ENCODE measurements around the gene RGS6. TPM values are rescaled to one million over a fixed set of nuclear protein-coding genes. Genes with fewer than 3 reads are reported as not detected.

RGS6 gene
- total RNA-seq, 1 experiment from 2014 or later = not detected

GRCh38 chr14:72024043-72024407, 91.8 kb downstream of the RGS6 start:
- Mint-ChIP-seq H3K27ac (ENCODE audit: low read depth, unreplicated experiment) (no peak overlapping the region), H3K4me3 (ENCODE audit: unreplicated experiment) (no peak overlapping the region), H3K9me3 (ENCODE audit: unreplicated experiment) (no peaks in the 10 kb centered on the region), H3K27me3 (ENCODE audit: insufficient read depth, unreplicated experiment) (peaks cover 11% of the 10 kb centered on the region), H3K36me3 (ENCODE audit: insufficient read depth, unreplicated experiment) (no peaks in the 10 kb centered on the region), H3K4me1 (ENCODE audit: insufficient read depth, unreplicated experiment) (peaks cover 14% of the 10 kb centered on the region)
- peak; percentile 53 for TF ChIP-seq CTCF (IDR thresholded peaks at IDR 0.05; ENCODE audit: unreplicated experiment)
- CTCF ChIA-PET = interaction anchor here (0.6 to 3.0 kb wide), 18 partner anchors 13 to 888 kb away, joined by 3 to 21 read pairs (median 3); no protein-coding TSS in a partner anchor
- DNase-seq (ENCODE audit: unreplicated experiment) = peak; percentile 67
- POLR2A ChIA-PET = interaction anchor here (0.6 to 2.7 kb wide), 6 partner anchors 16 to 453 kb away, joined by 3 to 9 read pairs (median 4); no protein-coding TSS in a partner anchor
- intact Hi-C loops (cut with micrococcal nuclease) = loop anchor here (1.0 kb wide), 2 partner anchors 268 to 396 kb away; no protein-coding TSS in a partner anchor
- no TSS peak for BruUV-seq (replicated peaks)

- CTCF ChIA-PET = interaction anchor here (0.6 to 3.0 kb wide), 15 partner anchors 13 to 888 kb away, joined by 3 to 21 read pairs (median 3); no protein-coding TSS in a partner anchor
- no peak overlapping the region for H3K27ac Mint-ChIP-seq (ENCODE audit: low read depth, unreplicated experiment)
- no peak overlapping the region for H3K4me3 Mint-ChIP-seq (ENCODE audit: unreplicated experiment)
These were observed 92.3 kb downstream of the RGS6 start for GRCh38 chr14:72024504-72024903.

GRCh38 chr14:72026536-72026935, 94.3 kb downstream of the RGS6 start:
- H3K9me3 Mint-ChIP-seq (ENCODE audit: unreplicated experiment) = peaks cover 10% of the 10 kb centered on the region
- TF ChIP-seq CTCF (IDR thresholded peaks at IDR 0.05; ENCODE audit: unreplicated experiment) = no peak
- no TSS peak for BruUV-seq (replicated peaks)
- ChIA-PET CTCF (no interaction called here), POLR2A (interaction anchor here (0.6 to 0.9 kb wide), 2 partner anchors 91 to 95 kb away, joined by 3 to 6 read pairs; no protein-coding TSS in a partner anchor)
- H3K27ac Mint-ChIP-seq (ENCODE audit: low read depth, unreplicated experiment) = no peak overlapping the region
- intact Hi-C loops (cut with micrococcal nuclease) = no loop called here
- H3K36me3 Mint-ChIP-seq (ENCODE audit: insufficient read depth, unreplicated experiment) = no peaks in the 10 kb centered on the region
- no peak for DNase-seq (ENCODE audit: unreplicated experiment)
- no peak overlapping the region for H3K4me3 Mint-ChIP-seq (ENCODE audit: unreplicated experiment)
- peaks cover 18% of the 10 kb centered on the region for H3K27me3 Mint-ChIP-seq (ENCODE audit: insufficient read depth, unreplicated experiment)
- H3K4me1 Mint-ChIP-seq (ENCODE audit: insufficient read depth, unreplicated experiment) = peaks cover 14% of the 10 kb centered on the region

More at GRCh38 chr14:72024504-72024903, 92.3 kb downstream of the RGS6 start:
- POLR2A ChIA-PET = interaction anchor here (0.6 to 0.9 kb wide), 3 partner anchors 15 to 917 kb away, joined by 3 to 5 read pairs (median 3); no protein-coding TSS in a partner anchor
- no peak for TF ChIP-seq CTCF (IDR thresholded peaks at IDR 0.05; ENCODE audit: unreplicated experiment)
- H3K27me3 Mint-ChIP-seq (ENCODE audit: insufficient read depth, unreplicated experiment) = peaks cover 16% of the 10 kb centered on the region
- BruUV-seq (replicated peaks) = no TSS peak
- intact Hi-C loops (cut with micrococcal nuclease) = loop anchor here (1.0 kb wide), 2 partner anchors 268 to 396 kb away; no protein-coding TSS in a partner anchor
- H3K36me3 Mint-ChIP-seq (ENCODE audit: insufficient read depth, unreplicated experiment) = no peaks in the 10 kb centered on the region
- no peaks in the 10 kb centered on the region for H3K9me3 Mint-ChIP-seq (ENCODE audit: unreplicated experiment)
- H3K4me1 Mint-ChIP-seq (ENCODE audit: insufficient read depth, unreplicated experiment) = peaks cover 14% of the 10 kb centered on the region
- peak; percentile 1 for DNase-seq (ENCODE audit: unreplicated experiment)

GRCh38 chr14:72027061-72027460, 94.8 kb downstream of the RGS6 start:
- no TSS peak for BruUV-seq (replicated peaks)
- Mint-ChIP-seq H3K27me3 (ENCODE audit: insufficient read depth, unreplicated experiment) (peaks cover 18% of the 10 kb centered on the region), H3K4me1 (ENCODE audit: insufficient read depth, unreplicated experiment) (peaks cover 14% of the 10 kb centered on the region), H3K4me3 (ENCODE audit: unreplicated experiment) (no peak overlapping the region), H3K36me3 (ENCODE audit: insufficient read depth, unreplicated experiment) (no peaks in the 10 kb centered on the region), H3K9me3 (ENCODE audit: unreplicated experiment) (peaks cover 10% of the 10 kb centered on the region), H3K27ac (ENCODE audit: low read depth, unreplicated experiment) (no peak overlapping the region)
- TF ChIP-seq CTCF (IDR thresholded peaks at IDR 0.05; ENCODE audit: unreplicated experiment) = no peak
- POLR2A ChIA-PET = interaction anchor here (0.9 kb wide), 1 partner anchor 94 kb away, joined by 3 read pairs; no protein-coding TSS in a partner anchor
- CTCF ChIA-PET = no interaction called here
- no peak for DNase-seq (ENCODE audit: unreplicated experiment)
- intact Hi-C loops (cut with micrococcal nuclease) = no loop called here

Data from MCF 10A (cell line).